SJSA1 (cell line): ENCODE data around the gene CALR3. TPM values are rescaled to one million over a fixed set of nuclear protein-coding genes. Genes with fewer than 3 reads are reported as not detected.
"Not testable (repeated sequence)": the region's sequence is repeated elsewhere in the genome, so short reads cannot be mapped to it uniquely, and the experiment has no call there.

Experiments
- DNase-seq, 2 experiments: peaks; one replicate each; pipeline ENCODE4 v3.0.0-alpha.2; 2015 to 2020; ENCODE audit warnings: low spot score in 2 of 2, low read depth in 1 of 2
- H3K27ac ChIP-seq: fragments of 250-450 bp; sonication (Bioruptor Pico); 2 replicates; pipeline ENCODE4 v1.5.1; 2020; ENCODE audit warnings: mild to moderate bottlenecking, moderate library complexity
- H3K27me3 ChIP-seq: fragments of 250-450 bp; sonication (Bioruptor Pico); replicated peaks from 2 replicates; pipeline ENCODE4 v1.5.1; 2020; ENCODE audit warnings: mild to moderate bottlenecking, moderate library complexity
- H3K36me3 ChIP-seq: fragments of 250-450 bp; sonication (Bioruptor Pico); 2 replicates; pipeline ENCODE4 v1.5.1; 2020; ENCODE audit warnings: mild to moderate bottlenecking
- H3K4me1 ChIP-seq: fragments of 250-450 bp; sonication (Bioruptor Pico); replicated peaks from 2 replicates; pipeline ENCODE4 v1.6.1; 2021; ENCODE audit warnings: mild to moderate bottlenecking
- H3K4me3 ChIP-seq: fragments of 250-450 bp; sonication (Bioruptor Pico); 2 replicates; pipeline ENCODE4 v1.5.1; 2020; ENCODE audit warnings: mild to moderate bottlenecking
- H3K9me3 ChIP-seq: fragments of 250-450 bp; sonication (Bioruptor Pico); replicated peaks from 2 replicates; pipeline ENCODE4 v1.5.1; 2020; ENCODE audit warnings: mild to moderate bottlenecking
- total RNA-seq: library from RNA; depleted of rRNA; stranded (reverse); fragments of >200 nt; shearing (Covaris generic); gene quantifications from 2 replicates; pipeline ENCODE4 v1.2.3, GENCODE V29; 2014

CALR3 gene
- total RNA-seq, 1 experiment from 2014 or later = not detected

GRCh38 chr19:16496613-16496983, 631 bp upstream of the CALR3 start:
- H3K36me3 ChIP-seq = no peaks in the 10 kb centered on the region
- H3K4me1 ChIP-seq = peaks cover 13% of the 10 kb centered on the region
- peak overlapping the region; percentile 57 for H3K4me3 ChIP-seq
- H3K27ac ChIP-seq = peak overlapping the region; percentile 57
- DNase-seq = no peak
- H3K9me3 ChIP-seq = no peaks in the 10 kb centered on the region
- H3K27me3 ChIP-seq = no peaks in the 10 kb centered on the region

GRCh38 chr19:16486476-16486875, 9.5 kb downstream of the CALR3 start:
- DNase-seq, H3K27me3 ChIP-seq, H3K4me1 ChIP-seq, H3K27ac ChIP-seq, H3K36me3 ChIP-seq, H3K9me3 ChIP-seq, H3K4me3 ChIP-seq: not testable (repeated sequence)

- DNase-seq = no peak
- no peaks in the 10 kb centered on the region for H3K36me3 ChIP-seq
- no peaks in the 10 kb centered on the region for H3K27me3 ChIP-seq
- H3K9me3 ChIP-seq = no peaks in the 10 kb centered on the region
- H3K27ac ChIP-seq = no peak overlapping the region
- no peaks in the 10 kb centered on the region for H3K4me1 ChIP-seq
- H3K4me3 ChIP-seq = no peak overlapping the region
These were observed 13.2 kb downstream of the CALR3 start for GRCh38 chr19:16482745-16483144.

GRCh38 chr19:16477311-16477710, 18.7 kb downstream of the CALR3 start:
- Histone ChIP-seq H3K4me1 (peaks cover 17% of the 10 kb centered on the region), H3K9me3 (no peaks in the 10 kb centered on the region), H3K27me3 (no peaks in the 10 kb centered on the region), H3K36me3 (no peaks in the 10 kb centered on the region), H3K4me3 (no peak overlapping the region), H3K27ac (no peak overlapping the region)
- DNase-seq = no peak

- Histone ChIP-seq H3K36me3 (peaks cover 3% of the 10 kb centered on the region), H3K27ac (no peak overlapping the region), H3K4me1 (peaks cover 20% of the 10 kb centered on the region), H3K9me3 (peaks cover 2% of the 10 kb centered on the region; the same call in 1 of the 2 replicates), H3K4me3 (no peak overlapping the region), H3K27me3 (no peaks in the 10 kb centered on the region)
- no peak for DNase-seq
These were observed 19.6 kb downstream of the CALR3 start for GRCh38 chr19:16476401-16476800.

GRCh38 chr19:16473875-16474392, 22.0 kb downstream of the CALR3 start:
- Histone ChIP-seq H3K4me3 (no peak overlapping the region), H3K9me3 (peaks cover 7% of the 10 kb centered on the region; the same call in 1 of the 2 replicates), H3K36me3 (peaks cover 12% of the 10 kb centered on the region), H3K27ac (no peak overlapping the region), H3K27me3 (no peaks in the 10 kb centered on the region; the same call in 1 of the 2 replicates), H3K4me1 (peaks cover 30% of the 10 kb centered on the region)
- no peak for DNase-seq

GRCh38 chr19:16472992-16473391, 23.0 kb downstream of the CALR3 start:
- H3K4me1 ChIP-seq = peaks cover 30% of the 10 kb centered on the region
- H3K27ac ChIP-seq = no peak overlapping the region
- H3K4me3 ChIP-seq = no peak overlapping the region
- DNase-seq = no peak
- peaks cover 7% of the 10 kb centered on the region; the same call in 1 of the 2 replicates for H3K9me3 ChIP-seq
- H3K36me3 ChIP-seq = peaks cover 12% of the 10 kb centered on the region
- no peaks in the 10 kb centered on the region; the same call in 1 of the 2 replicates for H3K27me3 ChIP-seq

GRCh38 chr19:16472559-16472899, 23.4 kb downstream of the CALR3 start:
- Histone ChIP-seq H3K27ac (peak overlapping the region; percentile 59), H3K4me3 (peak overlapping the region; percentile 93), H3K4me1 (peaks cover 30% of the 10 kb centered on the region), H3K36me3 (peaks cover 12% of the 10 kb centered on the region)
- H3K9me3 ChIP-seq, DNase-seq, H3K27me3 ChIP-seq: not testable (repeated sequence)

- Histone ChIP-seq H3K9me3 (peaks cover 7% of the 10 kb centered on the region; the same call in 1 of the 2 replicates), H3K36me3 (peaks cover 12% of the 10 kb centered on the region), H3K4me1 (peaks cover 29% of the 10 kb centered on the region), H3K27me3 (no peaks in the 10 kb centered on the region; the same call in 1 of the 2 replicates), H3K27ac (no peak overlapping the region), H3K4me3 (peak overlapping the region; percentile 93)
- DNase-seq = peak in 1 of 2 experiments; percentile 29
These were observed 24.8 kb downstream of the CALR3 start for GRCh38 chr19:16470911-16471811.

GRCh38 chr19:16470541-16470910, 25.4 kb downstream of the CALR3 start:
- H3K27ac ChIP-seq = no peak overlapping the region
- peaks cover 7% of the 10 kb centered on the region; the same call in 1 of the 2 replicates for H3K9me3 ChIP-seq
- peak overlapping the region; percentile 93 for H3K4me3 ChIP-seq
- no peaks in the 10 kb centered on the region; the same call in 1 of the 2 replicates for H3K27me3 ChIP-seq
- H3K4me1 ChIP-seq = peaks cover 23% of the 10 kb centered on the region
- H3K36me3 ChIP-seq = peaks cover 12% of the 10 kb centered on the region
- DNase-seq = no peak

GRCh38 chr19:16467581-16467980, 28.4 kb downstream of the CALR3 start:
- peaks cover 21% of the 10 kb centered on the region for H3K4me1 ChIP-seq
- no peak overlapping the region for H3K4me3 ChIP-seq
- peaks cover 7% of the 10 kb centered on the region; the same call in 1 of the 2 replicates for H3K9me3 ChIP-seq
- no peak for DNase-seq
- no peak overlapping the region for H3K27ac ChIP-seq
- no peaks in the 10 kb centered on the region; the same call in 1 of the 2 replicates for H3K27me3 ChIP-seq
- H3K36me3 ChIP-seq = peaks cover 12% of the 10 kb centered on the region

GRCh38 chr19:16466802-16467427, 29.1 kb downstream of the CALR3 start:
- peaks cover 17% of the 10 kb centered on the region for H3K4me1 ChIP-seq
- H3K27ac ChIP-seq, H3K4me3 ChIP-seq, H3K27me3 ChIP-seq, H3K9me3 ChIP-seq, DNase-seq: not testable (repeated sequence)
- H3K36me3 ChIP-seq = peaks cover 12% of the 10 kb centered on the region

GRCh38 chr19:16465239-16465638, 30.7 kb downstream of the CALR3 start:
- no peak overlapping the region for H3K4me3 ChIP-seq
- H3K27me3 ChIP-seq = no peaks in the 10 kb centered on the region
- H3K36me3 ChIP-seq = no peaks in the 10 kb centered on the region; the same call in none of the 2 replicates
- H3K9me3 ChIP-seq = no peaks in the 10 kb centered on the region
- peaks cover 7% of the 10 kb centered on the region for H3K4me1 ChIP-seq
- DNase-seq = no peak
- H3K27ac ChIP-seq = no peak overlapping the region
